ENCODE data around the gene CT45A7. TPM values are rescaled to one million over a fixed set of nuclear protein-coding genes. Genes with fewer than 3 reads are reported as not detected.

Gene CT45A7
- total RNA-seq, 1 experiment from 2014 or later = not detected

Other genes starting within 250 kb of the CT45A7 start
- not detected in 2 replicates for gene CT45A1, start 123.6 kb downstream of the CT45A7 start, total RNA-seq (2022)
- not detected in 2 replicates for gene CT45A3, start 69.1 kb downstream of the CT45A7 start, total RNA-seq (2022)
- not detected in 2 replicates for gene CT45A5, start 51.8 kb downstream of the CT45A7 start, total RNA-seq (2022)
- gene CT45A6, start 34.5 kb downstream of the CT45A7 start, total RNA-seq (2022) = not detected in 2 replicates
- not detected in 2 replicates for gene CT45A2, start 17.3 kb downstream of the CT45A7 start, total RNA-seq (2022)
- not detected in 2 replicates for gene CT45A8, start 17.3 kb upstream of the CT45A7 start, total RNA-seq (2022)
- not detected in 2 replicates for gene CT45A9, start 34.5 kb upstream of the CT45A7 start, total RNA-seq (2022)
- gene CT45A10, start 56.2 kb upstream of the CT45A7 start, total RNA-seq (2022) = not detected in 2 replicates
- not detected in 2 replicates for gene SAGE1, start 56.4 kb upstream of the CT45A7 start, total RNA-seq (2022)
- 17.3 and 18.3 TPM in 2 replicates for gene MMGT1, start 136.7 kb upstream of the CT45A7 start, total RNA-seq (2022)
- 9.9 and 11.8 TPM in 2 replicates for gene SLC9A6, start 148.2 kb upstream of the CT45A7 start, total RNA-seq (2022)

All from Caco-2 (cell line).